ENCODE data around the gene FAM171A2. TPM values are rescaled to one million over a fixed set of nuclear protein-coding genes. Genes with fewer than 3 reads are reported as not detected.

Gene FAM171A2
- total and polyA plus RNA-seq, 2 of the 4 experiments (the other 2 are of a cell fraction) = 3.2 to 5.9 TPM

GRCh38 chr17:44400226-44400847, 36.7 kb upstream of the FAM171A2 start:
- H3K4me1 ChIP-seq (ENCODE audit: control insufficient read depth, insufficient read depth, low read length) = no peaks in the 10 kb centered on the region
- H3K79me1 ChIP-seq (ENCODE audit: low read depth in 1 of 2, low read length in 2 of 2) = peaks cover 3 to 28% of the 10 kb centered on the region in 2 experiments; a peak in 3 of 4 replicates
- H2AFZ ChIP-seq (replicated peaks; ENCODE audit: low read length, poor library complexity) = no peak overlapping the region
- no peaks in the 10 kb centered on the region for H3K9me3 ChIP-seq (ENCODE audit: control insufficient read depth, insufficient read depth, low read length)
- no peak overlapping the region for H3K18ac ChIP-seq (ENCODE audit: low read depth, low read length)
- no peak overlapping the region for H3K9ac ChIP-seq (ENCODE audit: low read depth, low read length)
- no peak overlapping the region for H3K4ac ChIP-seq (ENCODE audit: low read depth, low read length)
- no peak overlapping the region for H2AK5ac ChIP-seq (ENCODE audit: low read depth, low read length)
- H3K36me3 ChIP-seq (ENCODE audit: control insufficient read depth, insufficient read depth, low read length) = peaks cover 55% of the 10 kb centered on the region
- no peaks in the 10 kb centered on the region for H3K27me3 ChIP-seq (ENCODE audit: control insufficient read depth, insufficient read depth, low read length)
- no peak overlapping the region for H2BK15ac ChIP-seq (ENCODE audit: low read depth, low read length)
- H3K4me2 ChIP-seq (ENCODE audit: low read depth, low read length) = no peak overlapping the region
- no peak overlapping the region for H3K14ac ChIP-seq (replicated peaks; ENCODE audit: low read depth, low read length)
- H4K91ac ChIP-seq (ENCODE audit: insufficient read depth, low read depth, low read length) = no peak overlapping the region
- POLR2A ChIA-PET (ENCODE audit: unreplicated experiment) = no interaction called here
- H2BK120ac ChIP-seq (ENCODE audit: low read depth, low read length) = no peak overlapping the region
- TF ChIP-seq BHLHE40 (IDR thresholded peaks at IDR 0.05; ENCODE audit: low read depth, low read length) (no peak), FOS (IDR thresholded peaks at IDR 0.05; ENCODE audit: low read depth, low read length) (no peak), MAZ (IDR thresholded peaks at IDR 0.05; ENCODE audit: borderline replicate concordance, low read depth, low read length) (no peak), POLR2A (IDR thresholded peaks at IDR 0.05; ENCODE audit: low read depth, low read length) (no peak), CTCF (conservative IDR thresholded peaks at IDR 0.05; ENCODE audit: low read depth, low read length) (peak; percentile 66), RCOR1 (IDR thresholded peaks at IDR 0.05; ENCODE audit: insufficient replicate concordance, low read length) (no peak), CEBPB (IDR thresholded peaks at IDR 0.05; ENCODE audit: low read depth, low read length) (no peak), SMC3 (IDR thresholded peaks at IDR 0.05; ENCODE audit: low read depth, low read length) (peak; percentile 77), RAD21 (IDR thresholded peaks at IDR 0.05; ENCODE audit: low read length) (peak; percentile 65), MAFK (IDR thresholded peaks at IDR 0.05; ENCODE audit: low read depth, low read length) (no peak), CHD1 (IDR thresholded peaks at IDR 0.05; ENCODE audit: low read depth, low read length) (no peak)
- no CpG with 5 or more reads among the region's 3 CpGs for WGBS, 2 experiments (ENCODE audit: extremely low coverage in 2 of 2, insufficient read length in 1 of 2)
- H3K4me3 ChIP-seq (ENCODE audit: insufficient read depth, low read depth, low read length) = no peak overlapping the region
- no peak overlapping the region for H2BK5ac ChIP-seq (ENCODE audit: low read depth, low read length, poor library complexity, severe bottlenecking)
- no peak overlapping the region for H2BK20ac ChIP-seq (ENCODE audit: low read depth, low read length)
- peak; percentile 89 for ATAC-seq (ENCODE audit: low read depth)
- peak; percentile 41 for DNase-seq
- in situ Hi-C loops (cut with MboI; ENCODE audit: low sequenced_read_pairs) (loop anchor here (5.0 to 10.0 kb wide), 2 partner anchors 107 to 244 kb away; no protein-coding TSS in a partner anchor), dilution Hi-C loops (cut with HindIII; ENCODE audit: low sequenced_read_pairs, unreplicated experiment) (no loop called here), intact Hi-C loops (cut with micrococcal nuclease) (loop anchor here (1.0 to 2.0 kb wide), 3 partner anchors 102 to 236 kb away; no protein-coding TSS in a partner anchor)
- H3K56ac ChIP-seq (ENCODE audit: extremely low read depth, insufficient read depth, low read length) = no peak overlapping the region
- H3K27ac ChIP-seq (ENCODE audit: insufficient read depth, low read length) = no peak overlapping the region
- no TSS peak for BruUV-seq (replicated peaks)
- H4K20me1 ChIP-seq (ENCODE audit: insufficient read depth, low read length) = peaks cover 3% of the 10 kb centered on the region
- H2AK9ac ChIP-seq (replicated peaks; ENCODE audit: low read depth, low read length, poor library complexity) = no peak overlapping the region
- no peak overlapping the region for H3K23ac ChIP-seq (ENCODE audit: low read depth, low read length)
- H3K9me1 ChIP-seq (ENCODE audit: insufficient read depth, low read length) = peaks cover 8% of the 10 kb centered on the region
- no peak overlapping the region for H4K8ac ChIP-seq (ENCODE audit: low read depth in 2 of 2, low read length in 2 of 2)
- H4K5ac ChIP-seq (ENCODE audit: low read depth, low read length) = no peak overlapping the region
- CTCF ChIA-PET = interaction anchor here (1.0 to 1.3 kb wide), 2 partner anchors 120 to 123 kb away, joined by 3 to 4 read pairs; no protein-coding TSS in a partner anchor

Data from IMR-90 (cell line).